Stimulated activated CD8-positive, alpha-beta memory T cell treated with anti-CD3 and anti-CD28 coated beads, Interleukin-2, amount 100 ng/mL, for 48 hours (primary cell): Measurements from ENCODE around the gene BFAR.
"Not testable (repeated sequence)": the region's sequence is repeated elsewhere in the genome, so short reads cannot be mapped to it uniquely, and the experiment has no call there.

Source experiments
- DNase-seq, 2 donors: peaks; one replicate each; pipeline ENCODE4 v3.0.0-alpha.2; 2020; ENCODE audit warnings: low read depth in 2 of 2

BFAR gene

GRCh38 chr16:14632693-14633569 is at the start of gene BFAR:
Gene BFAR (plus strand): TSS chr16:14632951. CDS start chr16:14644347, 11,396 bp downstream.
- DNase-seq = peak; percentile 99

- DNase-seq = no peak
Measured at GRCh38 chr16:14585287-14585686, 47.5 kb upstream of the BFAR start.

- no peak for DNase-seq
Measured at GRCh38 chr16:14586637-14587305, 46.0 kb upstream of the BFAR start.

- DNase-seq = no peak
Measured at GRCh38 chr16:14600164-14600563, 32.6 kb upstream of the BFAR start.

- DNase-seq = no peak
Measured at GRCh38 chr16:14602443-14602963, 30.2 kb upstream of the BFAR start.

- no peak for DNase-seq
Measured at GRCh38 chr16:14606102-14606501, 26.6 kb upstream of the BFAR start.

- DNase-seq = no peak
Measured at GRCh38 chr16:14608111-14608566, 24.6 kb upstream of the BFAR start.

- DNase-seq = no peak
Measured at GRCh38 chr16:14608604-14609003, 24.1 kb upstream of the BFAR start.

GRCh38 chr16:14609716-14610115 is 23.0 kb upstream of the BFAR start:
- DNase-seq = no peak

GRCh38 chr16:14611660-14612059 is 21.1 kb upstream of the BFAR start:
- no peak for DNase-seq

GRCh38 chr16:14613991-14614390 is 18.8 kb upstream of the BFAR start:
- no peak for DNase-seq

GRCh38 chr16:14616280-14616679 is 16.5 kb upstream of the BFAR start:
- DNase-seq = no peak

GRCh38 chr16:14618566-14618965 is 14.2 kb upstream of the BFAR start:
- DNase-seq = no peak

GRCh38 chr16:14627078-14627477 is 5.7 kb upstream of the BFAR start:
- DNase-seq = no peak

- no peak for DNase-seq
Measured at GRCh38 chr16:14628806-14629611, 3.7 kb upstream of the BFAR start.

- no peak for DNase-seq
Measured at GRCh38 chr16:14629612-14629918, 3.2 kb upstream of the BFAR start.

- peak; percentile 96 to 97 for DNase-seq
Measured at GRCh38 chr16:14629919-14630619, 2.7 kb upstream of the BFAR start, which contains the start of gene PARN. Gene PARN (minus strand): TSS chr16:14630260. CDS start chr16:14630125, 135 bp downstream.

- DNase-seq = not testable (repeated sequence)
Measured at GRCh38 chr16:14630620-14631330, 2.0 kb upstream of the BFAR start.

- DNase-seq = no peak
Measured at GRCh38 chr16:14634389-14634725, 1.6 kb downstream of the BFAR start.

- no peak for DNase-seq
Measured at GRCh38 chr16:14635395-14636165, 2.8 kb downstream of the BFAR start.
